GM12892 (cell line): Measurements from ENCODE around the gene UGT3A2.
"Not testable (repeated sequence)": the region's sequence is repeated elsewhere in the genome, so short reads cannot be mapped to it uniquely, and the experiment has no call there.

Experiments
- DNase-seq: peaks from one replicate; pipeline ENCODE4 v3.0.0; 2011; ENCODE audit not compliant: insufficient read length
- FAIRE-seq: peaks from 2 replicates; lab custom pipeline; 2011; peaks lifted over from hg19 to GRCh38; lab: Jason Lieb, UNC
- POLR2A ChIP-seq: IDR thresholded peaks from 2 replicates; pipeline ENCODE4 v1.6.1; 2011; ENCODE audit warnings: low read depth, low read length, control low read depth
- POLR2AphosphoS5 ChIP-seq: IDR thresholded peaks from 2 replicates; pipeline ENCODE4 v1.6.1; 2011; ENCODE audit warnings: low read depth, low read length, control low read depth
- TAF1 ChIP-seq: IDR thresholded peaks from 2 replicates; pipeline ENCODE4 v1.6.1; 2011; ENCODE audit warnings: low read depth, mild to moderate bottlenecking, control low read depth, low read length, borderline replicate concordance

The UGT3A2 gene

GRCh38 chr5:36026706-36027465, 39.8 kb downstream of the UGT3A2 start:
- no peak for DNase-seq
- TF ChIP-seq POLR2AphosphoS5 (no peak), TAF1 (no peak), POLR2A (no peak)
- FAIRE-seq: no peak

DNA sequence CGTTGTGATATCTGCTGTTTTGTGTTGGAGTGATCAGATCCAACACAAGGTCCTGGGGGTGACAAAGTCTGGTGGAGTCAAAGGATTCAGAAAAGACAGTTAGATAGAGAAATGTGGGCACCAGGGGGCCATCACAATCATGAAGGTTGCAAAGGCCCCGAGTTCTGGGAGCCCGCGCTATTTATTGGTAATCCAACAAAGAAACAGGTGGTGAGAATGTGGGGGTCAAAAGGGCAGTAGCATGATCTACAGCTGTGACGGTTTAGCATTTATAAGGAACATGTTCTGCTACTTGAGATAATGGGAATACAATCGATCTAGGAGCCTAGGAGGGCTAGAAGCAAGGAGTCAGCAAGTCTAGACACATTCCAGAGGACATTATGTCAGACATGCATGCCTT, 44.4 kb downstream of the UGT3A2 start:
- FAIRE-seq, DNase-seq: not testable (repeated sequence)

GRCh38 chr5:36019584-36019983, 47.1 kb downstream of the UGT3A2 start:
- not testable (repeated sequence) for FAIRE-seq, DNase-seq

- DNase-seq (no peak), FAIRE-seq (no peak)
- TF ChIP-seq TAF1: no peak
- TF ChIP-seq POLR2A: no peak
- TF ChIP-seq POLR2AphosphoS5: no peak
Measured at GRCh38 chr5:36017622-36018021, 49.1 kb downstream of the UGT3A2 start.

DNA sequence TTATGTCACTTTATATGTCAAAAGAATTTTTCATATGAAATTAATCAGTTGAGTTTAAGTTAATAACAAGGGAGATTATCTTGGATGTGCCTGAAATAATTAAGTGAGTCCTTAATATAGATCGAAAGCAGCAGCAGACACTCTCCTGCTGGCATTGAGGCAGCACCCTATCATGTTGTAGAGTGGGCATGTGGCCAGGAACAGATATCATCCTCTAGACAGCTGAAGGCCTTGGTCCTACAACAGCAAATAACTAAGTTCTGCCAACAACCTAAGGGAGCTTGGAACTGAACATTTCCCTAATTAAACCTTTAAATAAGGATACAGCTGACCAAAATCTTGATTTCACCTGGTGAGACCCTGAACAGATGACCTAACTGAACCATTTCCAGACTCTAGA, 49.7 kb downstream of the UGT3A2 start:
- TF ChIP-seq POLR2A: no peak
- no peak for TF ChIP-seq TAF1
- TF ChIP-seq POLR2AphosphoS5: no peak
- FAIRE-seq (no peak), DNase-seq (no peak)

DNA sequence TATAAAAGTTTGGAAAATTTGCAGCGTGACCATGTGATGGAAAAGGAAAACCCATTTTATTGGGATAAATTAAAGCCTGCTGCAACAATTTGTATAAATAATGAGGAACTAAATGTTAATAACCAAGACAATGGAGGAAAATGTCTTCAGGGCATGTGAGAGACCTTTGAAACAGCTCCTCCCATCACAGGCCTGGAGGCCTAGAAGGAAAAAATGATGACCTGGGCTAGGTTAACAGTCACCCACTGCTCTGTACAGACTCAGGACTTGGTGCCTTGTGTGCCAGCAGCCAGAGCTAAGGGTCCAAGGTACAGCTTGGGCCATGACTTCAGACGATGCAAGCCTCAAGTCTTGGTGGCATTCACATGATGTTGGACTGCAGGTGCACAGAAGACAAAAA, 53.5 kb downstream of the UGT3A2 start:
- no peak for DNase-seq
- FAIRE-seq: no peak
- TF ChIP-seq POLR2A (no peak), POLR2AphosphoS5 (no peak), TAF1 (no peak)

GRCh38 chr5:36009698-36010097, 57.0 kb downstream of the UGT3A2 start:
- FAIRE-seq (no peak), DNase-seq (no peak)
- TF ChIP-seq TAF1: no peak
- no peak for TF ChIP-seq POLR2AphosphoS5
- no peak for TF ChIP-seq POLR2A

GRCh38 chr5:36007366-36007765, 59.3 kb downstream of the UGT3A2 start:
- FAIRE-seq (no peak), DNase-seq (no peak)
- TF ChIP-seq TAF1 (no peak), POLR2A (no peak), POLR2AphosphoS5 (no peak)

GRCh38 chr5:36006163-36006562, 60.5 kb downstream of the UGT3A2 start:
- FAIRE-seq (no peak), DNase-seq (no peak)
- TF ChIP-seq TAF1: no peak
- TF ChIP-seq POLR2AphosphoS5: no peak
- no peak for TF ChIP-seq POLR2A

- TF ChIP-seq POLR2A (no peak), TAF1 (no peak), POLR2AphosphoS5 (no peak)
- no peak for FAIRE-seq
- DNase-seq: no peak
Measured at GRCh38 chr5:36001032-36001431, 65.7 kb downstream of the UGT3A2 start.

DNA sequence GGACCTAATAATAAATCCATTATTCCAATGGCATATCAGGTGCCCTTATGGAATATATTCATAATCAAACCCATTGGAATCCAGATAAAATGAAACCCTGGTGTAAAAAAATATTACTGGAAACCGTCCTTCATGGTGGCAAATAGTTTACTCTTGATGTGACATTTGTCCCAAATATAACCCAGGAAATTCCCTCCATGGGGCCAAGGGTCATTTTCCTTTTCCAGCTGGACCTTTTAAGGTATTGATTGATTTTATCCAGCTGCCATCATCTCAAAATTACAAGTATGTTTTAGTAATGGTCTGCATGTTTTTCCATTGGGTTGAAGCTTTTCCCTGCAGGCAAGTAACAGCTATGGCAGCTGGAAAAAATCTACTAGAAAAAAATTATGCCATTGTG, 67.1 kb downstream of the UGT3A2 start:
- FAIRE-seq: no peak
- DNase-seq: no peak
- no peak for TF ChIP-seq TAF1
- no peak for TF ChIP-seq POLR2A
- no peak for TF ChIP-seq POLR2AphosphoS5

GRCh38 chr5:35996076-35996475, 70.6 kb downstream of the UGT3A2 start:
- FAIRE-seq (no peak), DNase-seq (no peak)
- no peak for TF ChIP-seq POLR2AphosphoS5
- TF ChIP-seq POLR2A: no peak
- no peak for TF ChIP-seq TAF1

DNA sequence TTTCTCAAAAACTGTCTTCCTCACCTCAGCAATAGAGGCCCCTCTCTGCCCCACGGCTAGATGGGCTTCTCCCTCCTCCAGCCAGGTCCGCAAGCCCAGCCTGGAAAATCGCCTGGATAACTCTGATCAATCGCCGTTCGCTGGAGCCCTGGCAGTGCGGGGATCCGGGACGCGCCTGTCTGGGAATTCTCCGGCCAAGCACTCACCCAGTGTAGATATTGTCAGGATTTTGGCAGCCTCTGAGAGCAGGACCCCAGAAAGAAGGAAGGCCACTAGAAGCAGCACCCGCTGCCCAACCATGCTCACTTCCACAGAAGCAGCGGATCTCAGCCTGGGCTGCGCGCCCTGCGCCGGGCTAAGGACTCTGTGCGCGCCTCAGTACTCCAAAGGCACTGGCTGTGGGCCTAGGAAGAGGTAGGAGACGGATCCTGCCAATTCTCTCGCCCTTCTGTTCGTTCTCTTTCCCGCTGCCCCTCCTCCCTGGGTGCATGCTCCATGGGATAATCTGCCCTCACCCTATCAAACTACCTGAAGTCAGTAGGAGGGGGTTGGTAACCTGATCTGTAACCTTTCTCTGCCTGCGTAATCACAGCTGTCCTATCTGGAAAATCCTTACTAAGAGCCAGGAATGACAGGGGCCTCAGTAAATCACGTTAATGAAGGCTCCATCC, 75.6 kb downstream of the UGT3A2 start, which contains the start of gene UGT3A1:
UGT3A1 (minus strand) TSS at position 450 of the 671 bp plus-strand sequence; CDS start at position 300, 150 bp downstream.
- FAIRE-seq: no peak

More for the DNA sequence above, 75.6 kb downstream of the UGT3A2 start, which contains the start of gene UGT3A1:
- TF ChIP-seq POLR2A (no peak), POLR2AphosphoS5 (no peak), TAF1 (no peak)
- no peak for DNase-seq
